GM18505 (cell line): ENCODE results near the gene MEIS1.

ENCODE experiments used
- ATAC-seq: cut with Tn5 transposase; IDR thresholded peaks from one replicate; pipeline ENCODE4 v1.9.1; 2021; ENCODE audit not compliant: unreplicated experiment
- POLR2A ChIP-seq: IDR thresholded peaks from 4 replicates; pipeline ENCODE4 v1.6.1; 2011; ENCODE audit warnings: borderline replicate concordance; ENCODE audit not compliant: insufficient read depth, insufficient read length; ENCODE audit errors: extremely low read depth

Gene MEIS1

GRCh38 chr2:66521291-66521922 lies 86.5 kb downstream of the MEIS1 start:
- TF ChIP-seq POLR2A = no peak
- ATAC-seq = no peak

DNA sequence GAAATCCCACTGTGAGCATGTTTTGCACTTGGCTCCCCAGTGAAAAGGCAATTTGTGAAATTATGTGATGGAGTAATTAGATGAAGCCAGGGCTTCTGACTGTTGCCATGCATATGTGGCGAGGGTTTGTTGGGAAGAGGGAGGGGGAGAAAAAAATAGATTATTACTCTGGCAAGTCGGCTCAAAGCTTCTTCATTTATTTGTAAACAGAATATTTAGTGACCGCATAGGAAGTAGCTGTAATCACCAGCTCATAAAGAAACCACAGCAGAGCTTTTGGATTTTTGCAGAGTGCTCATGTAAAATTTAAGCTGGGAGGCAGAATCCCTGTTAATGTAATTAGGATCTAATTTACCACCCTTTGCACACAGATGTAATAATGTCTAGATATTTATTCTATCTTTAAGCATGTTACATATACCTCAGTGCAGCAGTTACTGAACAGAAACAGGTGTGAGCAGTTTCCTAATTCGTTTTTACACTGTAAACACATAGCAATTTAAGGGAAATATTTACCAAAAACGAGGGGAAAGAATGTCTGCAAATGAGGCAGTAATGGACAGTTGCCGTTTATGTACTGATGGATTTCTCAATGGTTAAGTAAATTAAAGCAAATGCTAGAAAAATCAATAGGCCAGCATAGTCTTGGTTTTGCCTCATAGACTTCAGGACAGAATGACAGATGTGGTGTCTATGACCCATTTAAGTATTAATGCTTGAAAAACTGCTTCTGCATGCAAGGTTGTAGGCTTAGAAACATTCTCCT lies 87.9 kb downstream of the MEIS1 start:
- no peak for TF ChIP-seq POLR2A
- no peak for ATAC-seq

DNA sequence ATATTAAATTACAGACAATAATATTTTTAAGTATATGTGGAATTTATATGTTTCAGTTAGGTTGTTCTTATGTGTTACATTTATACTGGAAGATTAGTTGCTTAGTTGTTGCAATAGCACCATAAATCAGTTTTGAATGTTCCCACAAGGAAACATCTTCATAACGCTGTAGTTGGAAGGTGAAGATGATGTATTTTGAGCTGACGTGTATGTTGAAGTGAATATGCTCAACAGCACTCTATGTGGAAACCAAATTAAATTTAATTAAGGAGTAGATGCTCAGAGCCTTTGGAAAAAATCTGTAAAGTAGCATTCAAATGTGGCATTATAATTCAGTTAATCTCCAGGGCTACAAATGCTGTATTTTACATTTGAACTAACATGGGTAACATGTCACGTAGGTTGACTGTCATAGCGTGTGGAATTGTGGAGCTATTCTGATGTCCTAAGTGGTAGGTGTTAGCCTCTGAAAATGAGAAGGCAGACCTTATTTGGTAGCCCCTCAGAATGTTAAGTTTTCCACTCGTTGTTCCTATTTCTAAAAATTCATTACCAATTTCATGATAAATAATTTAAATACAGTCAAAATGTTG lies 88.5 kb downstream of the MEIS1 start:
- TF ChIP-seq POLR2A = no peak
- ATAC-seq = no peak

GRCh38 chr2:66523990-66524389 lies 89.1 kb downstream of the MEIS1 start:
- TF ChIP-seq POLR2A = no peak
- no peak for ATAC-seq

- no peak for ATAC-seq
- TF ChIP-seq POLR2A = no peak
Observed at GRCh38 chr2:66525606-66526005, 90.7 kb downstream of the MEIS1 start.

GRCh38 chr2:66526180-66526579 lies 91.3 kb downstream of the MEIS1 start:
- no peak for TF ChIP-seq POLR2A
- ATAC-seq = no peak

DNA sequence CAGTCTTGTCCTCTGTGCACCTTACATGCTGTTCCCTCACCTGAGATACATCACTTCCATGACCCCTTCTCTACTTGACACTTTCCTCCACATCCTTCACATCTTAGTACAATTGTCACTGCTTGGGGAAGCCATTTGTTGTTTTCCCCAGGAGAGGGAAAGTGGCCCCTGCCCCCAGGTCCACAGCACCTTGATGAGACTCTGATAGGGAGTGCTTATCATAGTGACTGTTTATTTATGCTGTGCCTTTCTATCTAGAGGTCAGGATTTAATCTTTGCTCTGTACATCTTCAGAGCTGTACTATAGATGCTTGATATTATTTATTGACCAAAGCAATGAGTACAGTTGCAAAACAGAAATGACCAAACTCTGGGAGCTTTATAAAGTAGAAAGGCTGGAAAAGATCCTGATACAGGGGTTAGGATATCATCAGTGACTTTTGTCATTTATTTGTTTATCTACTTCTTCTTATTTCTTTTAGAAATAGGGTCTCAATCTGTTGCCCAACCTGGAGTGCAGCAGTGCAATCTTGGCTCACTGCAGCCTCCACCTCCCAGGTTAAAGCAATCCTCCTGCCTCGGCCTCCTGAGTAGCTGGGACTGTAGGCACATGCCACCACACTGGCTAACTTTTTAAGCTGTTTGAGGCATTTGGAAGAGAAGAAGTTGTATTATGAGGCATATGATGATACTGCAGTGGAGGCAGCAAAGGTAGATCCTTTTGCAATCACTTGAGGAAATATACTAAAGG lies 94.2 kb downstream of the MEIS1 start:
- ATAC-seq = no peak
- no peak for TF ChIP-seq POLR2A

GRCh38 chr2:66530651-66531050 lies 95.7 kb downstream of the MEIS1 start:
- TF ChIP-seq POLR2A = no peak

DNA sequence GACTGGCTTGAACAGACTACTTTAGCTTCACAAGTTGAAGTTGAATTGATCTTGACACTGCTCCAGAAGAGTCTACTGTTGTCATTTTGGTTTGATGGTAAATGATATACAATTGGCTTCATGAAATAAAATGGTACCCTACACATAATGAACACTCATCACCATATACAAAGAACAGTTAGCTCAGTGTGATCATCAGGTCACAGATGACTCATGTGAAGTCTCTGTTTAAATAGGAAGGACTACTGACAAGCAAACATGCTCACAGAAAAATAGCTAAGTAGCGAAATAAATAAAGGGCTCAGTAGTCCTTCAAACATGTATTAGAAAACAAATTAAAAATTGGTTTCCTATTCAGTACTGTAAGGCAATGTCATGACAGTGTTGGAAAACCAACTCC lies 96.2 kb downstream of the MEIS1 start:
- ATAC-seq = no peak

More at GRCh38 chr2:66530651-66531050, 95.7 kb downstream of the MEIS1 start:
- no peak for ATAC-seq

GRCh38 chr2:66531567-66531966 lies 96.6 kb downstream of the MEIS1 start:
- TF ChIP-seq POLR2A = no peak
- no peak for ATAC-seq

More for the DNA sequence above, 96.2 kb downstream of the MEIS1 start:
- no peak for TF ChIP-seq POLR2A

DNA sequence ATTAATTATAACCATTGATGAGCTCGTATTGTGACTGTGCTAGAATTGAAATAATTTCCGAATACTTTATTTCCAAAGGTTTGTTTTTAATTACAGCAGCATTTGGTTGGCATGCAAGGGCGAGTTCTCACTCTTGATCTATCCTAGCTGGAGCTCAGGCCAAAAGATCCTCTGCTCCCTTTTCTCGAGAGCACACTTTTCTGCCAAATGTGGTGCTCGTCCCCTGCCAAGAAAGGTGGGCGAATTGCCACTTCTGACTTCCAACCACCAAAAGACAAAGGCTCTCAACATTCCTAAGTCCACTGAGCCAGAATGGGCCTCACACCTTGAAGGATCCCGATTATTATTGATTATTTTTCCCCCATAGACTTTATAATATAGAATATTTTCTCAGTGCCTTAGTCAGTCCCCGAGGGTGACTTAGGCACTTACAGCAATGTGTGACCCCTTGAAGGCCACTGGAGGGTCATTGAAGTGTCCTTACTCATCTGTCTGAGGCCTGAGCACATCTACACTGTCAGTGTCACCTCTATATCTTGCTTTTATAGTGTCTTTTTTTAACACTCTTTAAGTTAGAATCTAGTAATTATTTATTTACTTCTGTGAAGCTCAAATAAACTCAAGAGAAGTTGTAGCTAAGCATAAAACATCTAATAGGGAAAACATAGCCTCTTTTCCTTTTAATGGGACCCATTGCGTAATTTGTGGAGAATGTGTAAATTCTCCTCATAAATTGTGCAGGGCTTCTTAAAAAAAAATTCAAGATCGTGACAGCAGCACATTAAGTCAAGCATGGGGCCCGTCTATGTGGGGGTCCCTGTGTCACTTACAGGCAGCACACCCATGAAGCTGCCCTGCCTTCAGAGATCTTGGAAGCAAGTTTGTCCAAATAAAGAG lies 98.3 kb downstream of the MEIS1 start:
- no peak for TF ChIP-seq POLR2A
- no peak for ATAC-seq

DNA sequence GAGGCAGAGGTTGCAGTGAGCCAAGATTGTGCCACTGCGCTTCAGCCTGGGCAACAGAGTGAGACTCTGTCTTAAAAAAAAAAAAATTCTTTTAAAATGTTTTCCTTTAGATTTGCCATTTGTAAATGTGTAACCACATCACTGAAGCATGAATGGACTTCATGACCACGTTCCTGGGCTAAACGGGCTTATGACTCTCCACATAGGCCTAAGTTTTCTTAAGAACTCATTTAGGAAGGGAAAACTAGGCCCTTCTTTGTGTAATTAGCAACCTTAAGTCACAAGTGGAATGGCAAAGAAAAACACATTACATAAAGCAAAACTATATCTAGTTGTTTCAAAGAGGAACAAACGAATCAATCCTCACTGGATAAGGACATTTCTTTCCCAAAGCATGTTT lies 99.5 kb downstream of the MEIS1 start:
- no peak for ATAC-seq
- TF ChIP-seq POLR2A = no peak
